ENCODE data around the gene GRIP2. TPM values are rescaled to one million over a fixed set of nuclear protein-coding genes. Genes with fewer than 3 reads are reported as not detected.

GRIP2 gene
- total and polyA plus RNA-seq, 9 of the 15 experiments (the other 6 are each of a cell fraction or from before 2014, with no cell fraction given): 0.01 TPM; not detected in 7

DNA sequence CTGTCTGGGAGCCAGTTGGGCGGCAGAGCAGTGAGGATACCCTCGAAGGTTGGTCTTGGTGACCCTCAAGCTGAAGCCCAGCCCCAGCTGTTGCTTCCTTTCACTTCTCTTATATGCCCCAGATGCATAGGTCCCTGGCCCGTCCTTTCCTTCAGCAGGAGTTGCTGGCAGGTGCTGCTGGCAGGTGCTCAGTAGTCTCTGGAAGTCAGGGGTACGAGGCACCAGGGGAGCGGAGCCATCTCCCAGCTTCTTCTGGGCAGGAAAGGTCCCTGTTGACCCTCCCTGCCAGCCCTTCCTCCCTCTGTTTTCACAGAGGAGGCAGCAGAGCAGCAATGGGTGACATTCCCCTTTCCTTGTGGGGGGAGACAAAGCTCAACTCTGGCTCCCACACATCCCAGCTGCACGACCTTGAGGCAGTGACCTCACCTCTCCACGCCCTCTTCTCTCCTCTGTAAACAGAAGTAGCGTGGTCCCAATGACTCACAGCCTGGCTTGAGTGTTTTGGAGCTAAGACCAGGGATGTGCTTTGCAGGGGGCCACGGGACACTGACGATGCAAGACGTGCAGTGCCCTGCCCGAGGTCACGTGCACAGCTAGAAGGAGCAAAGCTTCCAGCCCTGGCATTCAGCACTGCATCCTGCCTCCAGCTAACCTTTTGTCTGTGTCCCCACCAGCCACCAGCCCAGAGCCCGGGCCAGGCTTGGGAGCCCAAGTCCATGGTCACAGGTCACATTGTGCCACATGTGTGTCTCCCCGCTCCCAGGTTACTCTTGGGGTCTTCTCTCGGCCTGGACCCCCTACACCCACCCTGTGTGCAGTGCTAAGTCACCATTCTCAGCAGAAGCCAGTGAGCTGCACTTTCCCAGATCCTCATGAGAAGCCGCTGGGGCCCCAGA lies 88.0 kb downstream of the GRIP2 start:
- FAIRE-seq (peak; percentile 42), ATAC-seq (no peak), DNase-seq (ENCODE audit: extremely low read depth in 1 of 4, low spot score in 3 of 4) (peak in 1 of 4 experiments; percentile 24)
- H3K9ac ChIP-seq (ENCODE audit: insufficient read depth in 1 of 2, low read depth in 2 of 2, low read length in 2 of 2): peak overlapping the region in 1 of 2 experiments; percentile 68; a peak in 2 of 4 replicates
- H3K9me3 ChIP-seq (replicated peaks; ENCODE audit: control insufficient read depth, insufficient read depth, low read depth, low read length): peaks cover 2% of the 10 kb centered on the region; the same call in 1 of the 2 replicates
- H3K27ac ChIP-seq (ENCODE audit: extremely low read depth, low read depth, low read length): peak overlapping the region; percentile 2; the same call in 1 of the 3 replicates
- no peak overlapping the region for H2AFZ ChIP-seq (ENCODE audit: low read depth, low read length)
- H4K20me1 ChIP-seq (replicated peaks; ENCODE audit: control insufficient read depth, insufficient read depth, low read length): peaks cover 3% of the 10 kb centered on the region; the same call in 1 of the 2 replicates
- peaks cover 99% of the 10 kb centered on the region for H3K36me3 ChIP-seq (ENCODE audit: control insufficient read depth, insufficient read depth, low read length)
- POLR2A ChIA-PET: interaction anchor here (0.7 to 0.8 kb wide), 2 partner anchors 15 to 22 kb away, joined by 3 read pairs; no protein-coding TSS in a partner anchor
- H3K79me2 ChIP-seq (ENCODE audit: control insufficient read depth, insufficient read depth, low read length): 0 out of 3 replicates have a peak, but pooled peaks cover 4% of the 10 kb centered on the region
- H3K4me2 ChIP-seq (ENCODE audit: insufficient read depth, low read length): no peak overlapping the region
- BruUV-seq (replicated peaks): no TSS peak
- peaks cover 3% of the 10 kb centered on the region for H3K9me1 ChIP-seq (ENCODE audit: control insufficient read depth, insufficient read depth, low read length)
- CTCF ChIA-PET (ENCODE audit: low intra/inter-chr PET ratio): no interaction called here
- no peaks in the 10 kb centered on the region for H3K27me3 ChIP-seq (ENCODE audit: control insufficient read depth in 2 of 2, insufficient read depth in 2 of 2, low read length in 2 of 2)
- in situ Hi-C loops (cut with MboI): no loop called here
- intact Hi-C loops (cut with micrococcal nuclease): no loop called here
- no peak overlapping the region for H3K4me3 ChIP-seq
- H3K4me1 ChIP-seq (replicated peaks in 1 of 2; ENCODE audit: control insufficient read depth in 2 of 2, insufficient read depth in 2 of 2, low read length in 2 of 2): peaks cover 0 to 2% of the 10 kb centered on the region in 2 experiments; a peak in 1 of 5 replicates
- WGBS (ENCODE audit: insufficient coverage, low coverage, missing lambda C conversion rate): 85% methylated on average over 17 of the region's 17 CpGs
- TF ChIP-seq CCAR2 (IDR thresholded peaks at IDR 0.05; ENCODE audit: low read depth, low read length) (no peak), JUND (IDR thresholded peaks at IDR 0.05; ENCODE audit: borderline replicate concordance, low read depth, low read length) (peak; percentile 42; the same call in 1 of the 2 replicates), JUND (tag; IDR thresholded peaks at IDR 0.05; ENCODE audit: borderline replicate concordance, low read depth, low read length) (no peak), POLR2G (IDR thresholded peaks at IDR 0.05; ENCODE audit: low read depth, low read length) (peak; percentile 57), TRIM24 (IDR thresholded peaks at IDR 0.05) (no peak), SRF (CRISPR knock-in tag; IDR thresholded peaks at IDR 0.05) (no peak), CHD2 (IDR thresholded peaks at IDR 0.05; ENCODE audit: low read depth, low read length) (no peak), CBX3 (IDR thresholded peaks at IDR 0.05; ENCODE audit: borderline replicate concordance in 1 of 2, low read length in 2 of 2) (no peak), SETDB1 (IDR thresholded peaks at IDR 0.05; ENCODE audit: low read length) (no peak), BCOR (IDR thresholded peaks at IDR 0.05) (no peak), IFI16 (CRISPR knock-in tag; IDR thresholded peaks at IDR 0.05) (no peak), PHTF2 (CRISPR knock-in tag; IDR thresholded peaks at IDR 0.05) (no peak), RBM15 (IDR thresholded peaks at IDR 0.05; ENCODE audit: insufficient read depth, low read length) (no peak), HNRNPUL1 (IDR thresholded peaks at IDR 0.05; ENCODE audit: low read length) (no peak), ZNF24 (IDR thresholded peaks at IDR 0.05) (no peak), BHLHE40 (IDR thresholded peaks at IDR 0.05; ENCODE audit: low read length) (0 out of 2 replicates have a peak, but pooled peaks have one; percentile 21), ESRRA (IDR thresholded peaks at IDR 0.05; ENCODE audit: borderline replicate concordance, low read depth) (peak; percentile 70), RAD51 (IDR thresholded peaks at IDR 0.05; ENCODE audit: borderline replicate concordance, low read depth) (no peak)
- TF ChIP-seq, protein P1, sequence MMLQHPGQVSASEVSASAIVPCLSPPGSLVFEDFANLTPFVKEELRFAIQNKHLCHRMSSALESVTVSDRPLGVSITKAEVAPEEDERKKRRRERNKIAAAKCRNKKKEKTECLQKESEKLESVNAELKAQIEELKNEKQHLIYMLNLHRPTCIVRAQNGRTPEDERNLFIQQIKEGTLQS (IDR thresholded peaks at IDR 0.05): peak; percentile 70
- TF ChIP-seq, protein P1 (CRISPR knock-in tag; conservative IDR thresholded peaks at IDR 0.05): 0 out of 2 replicates have a peak, but pooled peaks have one; percentile 49
- TF ChIP-seq, protein P2, sequence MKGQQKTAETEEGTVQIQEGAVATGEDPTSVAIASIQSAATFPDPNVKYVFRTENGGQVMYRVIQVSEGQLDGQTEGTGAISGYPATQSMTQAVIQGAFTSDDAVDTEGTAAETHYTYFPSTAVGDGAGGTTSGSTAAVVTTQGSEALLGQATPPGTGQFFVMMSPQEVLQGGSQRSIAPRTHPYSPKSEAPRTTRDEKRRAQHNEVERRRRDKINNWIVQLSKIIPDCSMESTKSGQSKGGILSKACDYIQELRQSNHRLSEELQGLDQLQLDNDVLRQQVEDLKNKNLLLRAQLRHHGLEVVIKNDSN (CRISPR knock-in tag; IDR thresholded peaks at IDR 0.05): 0 out of 2 replicates have a peak, but pooled peaks have one; percentile 7
- TF ChIP-seq, protein P3, sequence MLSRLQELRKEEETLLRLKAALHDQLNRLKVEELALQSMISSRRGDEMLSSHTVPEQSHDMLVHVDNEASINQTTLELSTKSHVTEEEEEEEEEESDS (CRISPR knock-in tag; IDR thresholded peaks at IDR 0.05): no peak

Measured in K562 (cell line).